Stimulated activated CD4-positive, alpha-beta T cell treated with anti-CD3 and anti-CD28 coated beads, Interleukin-12 subunit alpha, Interleukin-12 subunit beta, amount 100 ng/mL, for 48 hours (primary cell): ENCODE data around the gene ZNF789.
A peak's percentile ranks its signal among the peaks of the same experiment; 100 is the strongest.

ENCODE experiments used
- DNase-seq, 3 donors: peaks; one replicate each; pipeline ENCODE4 v3.0.0-alpha.2; 2020; ENCODE audit warnings: low read depth in 2 of 3, low spot score in 1 of 3

The ZNF789 gene

DNA sequence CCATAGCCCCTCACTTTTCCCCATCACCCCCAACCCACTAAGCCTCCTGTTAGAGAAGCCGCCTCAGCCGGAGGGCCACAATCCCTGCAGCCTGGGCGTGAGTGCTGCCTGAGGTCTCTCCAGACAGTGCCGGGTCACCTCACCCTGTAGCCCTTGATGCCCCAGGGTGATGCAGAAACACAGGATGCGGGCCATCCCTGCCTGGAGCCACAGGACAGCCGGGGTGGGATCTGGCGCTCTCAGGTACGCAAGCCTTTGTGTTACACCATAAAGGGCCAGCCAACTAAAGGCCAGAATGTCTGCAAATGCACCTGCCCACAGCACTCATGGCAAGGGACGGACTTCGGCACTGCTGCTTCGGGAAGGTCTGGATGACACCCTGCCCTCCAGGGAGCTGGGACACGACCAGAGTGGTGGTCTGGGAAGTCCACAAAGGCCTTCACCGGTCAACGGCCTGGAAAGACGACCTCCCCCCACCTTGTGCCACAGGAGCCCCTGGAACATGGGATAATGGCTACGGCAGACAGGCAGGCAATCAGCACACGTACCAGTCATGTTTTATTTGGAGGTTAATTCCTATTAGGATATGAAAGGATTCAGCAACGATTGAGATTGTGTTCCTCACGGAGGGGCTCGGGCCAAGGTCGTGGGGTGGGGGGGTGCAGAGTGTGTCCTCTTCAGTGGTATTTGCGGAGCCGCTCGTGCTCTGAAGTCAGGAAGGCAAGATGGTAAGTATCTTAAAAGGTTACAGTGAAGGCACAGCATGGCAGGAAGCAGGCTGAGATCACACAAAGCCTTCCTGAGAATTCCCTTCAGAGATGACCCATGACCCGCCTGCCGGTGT, 14.8 kb upstream of the ZNF789 start:
- no peak for DNase-seq

- peak in 1 of 3 donors; percentile 22 for DNase-seq
Observed at GRCh38 chr7:99459087-99459486, 13.6 kb upstream of the ZNF789 start.

GRCh38 chr7:99460651-99461050, 12.0 kb upstream of the ZNF789 start:
- DNase-seq = no peak

GRCh38 chr7:99461221-99461620, 11.5 kb upstream of the ZNF789 start:
- no peak for DNase-seq

DNA sequence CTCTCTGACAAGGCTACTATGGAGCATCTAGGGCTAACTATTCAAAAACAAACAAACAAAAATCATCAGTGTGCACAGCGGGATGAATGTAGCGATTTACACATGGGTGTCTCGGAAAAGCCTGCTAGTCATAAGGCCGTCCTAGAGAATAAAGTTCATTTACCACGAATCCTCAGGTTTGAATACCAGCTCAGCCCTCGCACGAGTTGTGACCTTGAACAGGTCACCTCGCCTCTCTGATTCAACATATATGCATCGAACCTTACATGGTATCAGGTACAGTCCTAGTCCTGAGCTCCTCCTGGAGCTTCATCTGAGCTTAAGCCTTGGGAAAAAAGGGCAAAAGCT, 7.3 kb upstream of the ZNF789 start:
- no peak for DNase-seq

DNA sequence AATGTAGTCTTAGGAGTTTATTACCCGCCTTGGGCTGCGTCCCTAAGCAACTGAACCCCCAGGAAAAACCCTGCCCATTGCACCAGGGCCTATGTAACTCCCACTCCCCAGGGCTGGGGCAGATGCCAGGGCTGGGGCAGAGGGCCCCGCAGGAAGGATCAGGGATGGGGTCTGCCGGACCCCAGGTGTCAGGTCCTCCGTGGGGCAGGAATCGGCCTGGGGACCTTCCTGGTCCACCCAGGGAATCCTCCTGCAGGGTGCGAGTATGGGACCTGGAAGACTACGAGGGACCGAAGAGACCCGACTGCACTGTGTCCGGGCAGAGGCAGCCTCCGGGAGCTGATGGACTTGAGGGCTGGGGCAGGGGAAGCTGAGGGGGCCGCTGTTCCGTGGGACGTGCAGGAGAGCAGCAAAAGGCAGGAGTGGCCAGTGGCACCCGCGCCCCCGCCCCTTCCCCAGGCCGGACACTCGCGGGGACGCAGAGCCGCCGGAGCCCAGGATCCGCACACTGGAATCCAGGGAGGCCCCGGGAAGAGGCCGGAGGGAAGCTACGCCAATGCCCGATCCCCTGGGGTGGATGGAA, 4.3 kb upstream of the ZNF789 start:
- no peak for DNase-seq

DNA sequence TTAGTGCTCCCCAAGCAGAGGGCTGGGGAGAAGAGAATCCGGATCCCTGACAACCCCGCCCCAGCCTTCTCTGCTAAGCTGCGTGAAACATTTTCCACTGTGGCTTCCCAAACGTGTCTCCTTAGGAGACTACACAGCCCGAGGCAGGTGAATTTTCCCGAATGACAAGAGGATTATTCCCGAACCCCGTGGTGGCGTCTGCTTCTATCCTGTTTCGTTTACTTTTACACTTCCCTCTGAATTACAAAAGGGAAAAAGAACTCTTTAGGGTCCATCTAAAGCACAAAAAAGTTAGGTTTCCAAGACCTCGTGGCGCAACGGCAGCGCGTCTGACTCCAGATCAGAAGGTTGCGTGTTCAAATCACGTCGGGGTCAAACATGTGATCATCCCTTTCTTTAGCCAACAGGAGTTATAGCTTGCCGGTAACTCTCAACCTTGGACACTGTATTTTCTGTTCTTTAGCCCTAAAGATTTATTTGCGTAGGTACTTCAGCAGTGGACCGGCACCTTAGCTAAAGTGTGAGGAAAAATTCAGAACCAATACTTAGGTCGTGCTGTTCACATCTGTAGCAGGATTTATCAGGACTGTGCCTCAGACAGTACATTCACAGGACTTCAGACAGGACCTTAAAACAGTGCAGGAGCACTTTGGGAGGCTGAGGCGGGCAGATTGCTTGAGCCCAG, 3.2 kb upstream of the ZNF789 start:
- no peak for DNase-seq

GRCh38 chr7:99473315-99473596, 566 bp downstream of the ZNF789 start:
- no peak for DNase-seq

DNA sequence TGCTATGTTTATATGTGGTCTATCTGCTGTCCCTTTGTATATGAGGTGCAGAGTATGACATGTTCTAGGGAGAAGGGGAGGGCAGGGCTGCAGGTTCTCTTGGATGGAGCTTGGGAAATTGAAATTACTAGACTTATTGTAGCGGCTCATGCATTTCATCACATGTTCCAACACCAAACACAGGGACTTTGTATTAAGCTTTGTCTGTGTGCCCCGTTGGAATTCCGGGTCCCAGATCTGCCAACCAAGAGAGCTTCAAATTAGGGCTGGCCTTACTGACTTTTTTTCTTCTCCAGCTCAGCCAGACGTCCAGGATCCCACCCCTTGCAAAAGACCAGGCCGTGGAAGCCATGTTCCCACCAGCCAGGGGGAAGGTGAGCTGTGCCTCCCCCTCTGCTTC, 3.4 kb downstream of the ZNF789 start:
- no peak for DNase-seq

DNA sequence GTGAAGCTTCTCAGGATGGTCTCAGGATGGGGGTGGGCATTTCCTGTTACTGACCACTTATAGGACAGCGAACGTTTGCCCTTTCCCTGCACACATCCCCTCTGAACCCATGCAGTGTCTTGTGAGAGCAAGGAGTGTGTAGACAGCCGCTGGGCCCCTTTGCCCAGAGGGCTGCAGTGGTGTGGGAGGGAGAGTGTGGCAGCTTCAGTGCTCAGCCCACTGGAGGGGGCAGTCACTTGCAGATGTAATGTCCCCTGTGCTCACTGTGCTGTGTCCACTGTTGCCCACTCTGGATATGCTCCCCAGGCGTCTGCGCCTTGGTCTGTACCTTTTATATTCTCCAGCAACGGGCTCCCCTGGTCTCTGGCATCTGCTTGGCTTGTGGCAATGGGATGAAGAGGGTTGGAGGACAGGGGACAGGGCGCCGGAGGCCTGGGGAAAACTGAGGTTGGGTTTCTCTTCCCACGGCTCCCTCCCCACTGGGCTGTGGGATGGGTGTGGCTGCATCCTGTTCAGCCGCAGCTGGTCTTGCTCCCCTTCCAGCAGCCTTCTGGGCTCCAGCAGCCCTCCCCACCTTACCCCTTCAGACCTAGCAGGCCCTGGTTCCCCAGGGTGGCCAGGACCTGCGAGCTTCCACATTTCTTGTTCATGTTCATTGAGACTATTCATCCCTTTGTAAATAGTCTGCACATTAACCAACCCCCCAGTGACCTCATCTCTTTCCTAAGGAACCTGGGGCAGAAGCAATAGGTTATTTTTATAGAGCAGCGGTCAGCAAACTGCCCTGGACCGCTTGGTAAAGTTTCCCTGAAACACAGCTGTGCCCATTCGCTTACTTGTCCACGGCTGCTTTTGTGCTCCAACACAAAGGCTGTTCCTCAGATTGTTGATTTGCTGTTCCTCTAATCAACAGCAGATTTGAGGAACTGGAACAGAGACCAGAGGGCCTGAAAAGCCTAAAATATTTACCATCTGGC, 6.1 kb downstream of the ZNF789 start:
- no peak for DNase-seq

- DNase-seq = no peak
Observed at GRCh38 chr7:99485094-99485493, 12.4 kb downstream of the ZNF789 start.

- no peak for DNase-seq
Observed at GRCh38 chr7:99489235-99489634, 16.5 kb downstream of the ZNF789 start.

DNA sequence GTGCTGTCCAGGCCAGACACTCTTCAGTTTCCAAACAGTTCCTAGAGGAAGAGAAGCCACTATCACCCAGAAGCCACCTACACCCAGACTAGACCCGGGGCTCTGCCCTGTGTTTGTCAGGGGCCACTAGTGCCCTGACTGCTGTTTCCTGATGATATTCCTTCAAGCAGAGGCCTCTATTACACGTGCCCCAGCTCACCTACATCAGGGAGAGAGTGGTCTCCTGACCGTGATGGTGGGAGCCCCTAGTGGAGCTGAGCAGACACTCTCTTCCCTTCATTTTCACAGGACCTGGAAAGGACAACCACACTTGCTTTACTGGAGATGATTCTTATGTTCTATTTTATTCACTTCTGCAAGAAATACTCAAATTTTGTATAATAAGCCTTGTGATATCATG, 18.2 kb downstream of the ZNF789 start:
- DNase-seq = no peak

DNA sequence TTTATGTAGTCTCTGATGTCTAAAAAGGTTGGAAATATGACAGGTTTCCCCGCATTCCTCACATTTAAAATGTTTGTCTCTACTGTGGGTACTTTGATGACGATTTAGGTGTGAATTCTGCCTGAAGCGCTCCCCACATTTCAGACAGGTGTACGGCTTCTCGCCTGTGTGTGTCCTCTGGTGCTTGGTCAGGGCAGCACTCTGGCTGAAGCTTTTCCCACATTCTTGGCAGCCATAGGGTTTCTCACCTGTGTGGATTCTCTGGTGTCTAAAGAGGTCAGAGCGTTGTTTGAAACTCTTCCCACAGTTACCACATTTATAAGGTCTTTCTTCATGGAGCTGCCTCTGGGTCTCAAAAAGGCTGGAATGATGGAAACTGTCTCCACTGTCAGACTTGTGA, 21.1 kb downstream of the ZNF789 start:
- DNase-seq = no peak

- DNase-seq = no peak
Observed at GRCh38 chr7:99497766-99498545, 25.3 kb downstream of the ZNF789 start.

- no peak for DNase-seq
Observed at GRCh38 chr7:99498546-99498944, 25.9 kb downstream of the ZNF789 start.

DNA sequence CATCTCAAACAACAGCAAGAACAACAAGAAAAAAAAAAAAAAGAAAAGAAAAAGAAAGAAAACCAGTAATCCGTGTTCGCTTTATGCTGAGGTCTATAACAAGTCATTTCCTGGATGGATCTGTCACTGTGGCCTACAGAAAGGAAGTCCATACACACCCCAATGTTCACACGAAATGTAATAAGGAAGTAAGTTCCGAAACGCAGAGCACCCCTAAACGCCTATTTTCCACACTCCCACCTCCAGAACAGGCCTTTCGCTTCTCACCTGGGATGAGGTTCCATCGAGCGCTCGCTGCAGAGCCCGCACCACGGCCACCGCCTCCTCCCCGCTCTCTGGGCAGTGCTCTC, 26.7 kb downstream of the ZNF789 start:
- no peak for DNase-seq

GRCh38 chr7:99499721-99500636, 27.3 kb downstream of the ZNF789 start, which contains the start of gene ZNF394:
Gene ZNF394 (minus strand): TSS chr7:99500281. CDS start chr7:99500093, 188 bp downstream.
- DNase-seq = peak; percentile 73 to 87 (median 86)

DNA sequence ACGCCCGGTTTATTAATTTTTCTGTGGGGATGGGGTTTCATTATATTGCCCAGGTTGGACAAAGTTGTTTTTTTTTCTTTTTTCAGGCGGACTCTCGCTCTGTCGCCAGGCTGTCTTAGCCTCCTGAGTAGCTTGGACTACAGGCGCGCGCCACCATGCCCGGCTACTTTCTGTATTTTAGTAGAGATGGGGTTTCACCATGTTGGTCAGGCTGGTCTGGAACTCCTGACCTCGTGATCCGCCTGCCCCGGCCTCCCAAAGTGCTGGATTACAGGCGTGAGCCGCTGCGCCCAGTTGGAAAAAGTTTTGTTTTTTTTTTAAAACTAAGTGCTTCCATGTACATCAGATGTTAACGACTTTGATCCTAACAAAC, 27.9 kb downstream of the ZNF789 start:
- no peak for DNase-seq

- peak in 1 of 3 donors; percentile 13 for DNase-seq
Observed at GRCh38 chr7:99501236-99501635, 28.5 kb downstream of the ZNF789 start.
